ENCODE data around the gene TADA1. TPM values are rescaled to one million over a fixed set of nuclear protein-coding genes. Genes with fewer than 3 reads are reported as not detected.

TADA1 gene
- total and polyA plus RNA-seq, 2 experiments from 2014 or later = 21.8 to 22.0 TPM

- Histone ChIP-seq H3K4me2 (no peak overlapping the region), H3F3A (replicated peaks; ENCODE audit: low read depth) (0 out of 2 replicates have a peak, but pooled peaks cover 9% of the 10 kb centered on the region), H4K20me1 (replicated peaks; ENCODE audit: insufficient read depth) (no peaks in the 10 kb centered on the region), H3K36me3 (ENCODE audit: insufficient read depth) (no peaks in the 10 kb centered on the region; the same call in 1 of the 2 replicates), H3K9me2 (ENCODE audit: insufficient read depth) (peaks cover 5% of the 10 kb centered on the region; the same call in 1 of the 2 replicates), H3K79me2 (replicated peaks; ENCODE audit: insufficient read depth) (no peaks in the 10 kb centered on the region), H3K4me3 (no peak overlapping the region), H3K27ac (ENCODE audit: low read depth) (no peak overlapping the region), H3K27me3 (ENCODE audit: insufficient read depth) (peaks cover 51% of the 10 kb centered on the region), H3K4me1 (ENCODE audit: insufficient read depth) (peaks cover 8% of the 10 kb centered on the region), H2AFZ (no peak overlapping the region)
- Mint-ChIP-seq H3K9me3 (no peaks in the 10 kb centered on the region; the same call in 1 of the 3 replicates), H3K36me3 (ENCODE audit: low read depth) (no peaks in the 10 kb centered on the region), H3K27ac (no peak overlapping the region), H3K27me3 (ENCODE audit: insufficient read depth, low read depth, poor library complexity) (peaks cover 45% of the 10 kb centered on the region), H3K4me1 (peaks cover 19% of the 10 kb centered on the region), H3K4me3 (no peak overlapping the region)
- ATAC-seq = no peak
- TF ChIP-seq NANOG (IDR thresholded peaks at IDR 0.05; ENCODE audit: borderline replicate concordance) = no peak
- TF ChIP-seq CREB1 (CRISPR knock-in tag; IDR thresholded peaks at IDR 0.05; ENCODE audit: low read depth) = no peak
- no peak for DNase-seq (ENCODE audit: low spot score)
These were observed 42.3 kb upstream of the TADA1 start for GRCh38 chr1:166918088-166918955.

- Histone ChIP-seq H2AFZ (no peak overlapping the region), H3K27ac (ENCODE audit: low read depth) (no peak overlapping the region), H3K4me1 (ENCODE audit: insufficient read depth) (peaks cover 8% of the 10 kb centered on the region), H3K4me2 (no peak overlapping the region), H3F3A (replicated peaks; ENCODE audit: low read depth) (0 out of 2 replicates have a peak, but pooled peaks cover 5% of the 10 kb centered on the region), H3K4me3 (no peak overlapping the region), H3K79me2 (replicated peaks; ENCODE audit: insufficient read depth) (no peaks in the 10 kb centered on the region), H4K20me1 (replicated peaks; ENCODE audit: insufficient read depth) (no peaks in the 10 kb centered on the region), H3K27me3 (ENCODE audit: insufficient read depth) (peaks cover 27% of the 10 kb centered on the region), H3K9me2 (ENCODE audit: insufficient read depth) (peaks cover 5% of the 10 kb centered on the region; the same call in 1 of the 2 replicates), H3K36me3 (ENCODE audit: insufficient read depth) (peaks cover 3% of the 10 kb centered on the region; the same call in 1 of the 2 replicates)
- no peak overlapping the region for H3K4me3 Mint-ChIP-seq
- ATAC-seq = no peak
- no peak for DNase-seq (ENCODE audit: low spot score)
- H3K4me1 Mint-ChIP-seq = peaks cover 19% of the 10 kb centered on the region
- peaks cover 16% of the 10 kb centered on the region; the same call in 2 of the 3 replicates for H3K36me3 Mint-ChIP-seq (ENCODE audit: low read depth)
- TF ChIP-seq ETS1 (IDR thresholded peaks at IDR 0.05) (no peak), JUNB (IDR thresholded peaks at IDR 0.05; ENCODE audit: unreplicated experiment) (no peak), EZH2phosphoT487 (IDR thresholded peaks at IDR 0.05; ENCODE audit: unreplicated experiment) (no peak), ZNF462 (CRISPR knock-in tag; IDR thresholded peaks at IDR 0.05) (no peak), STAT1 (IDR thresholded peaks at IDR 0.05; ENCODE audit: unreplicated experiment) (no peak), CREB1 (CRISPR knock-in tag; IDR thresholded peaks at IDR 0.05; ENCODE audit: low read depth) (no peak), ZNF114 (CRISPR knock-in tag; IDR thresholded peaks at IDR 0.05) (no peak), ZNF331 (CRISPR knock-in tag; IDR thresholded peaks at IDR 0.05; ENCODE audit: low read depth) (no peak)
- H3K27me3 Mint-ChIP-seq (ENCODE audit: insufficient read depth, low read depth, poor library complexity) = peaks cover 24% of the 10 kb centered on the region
- H3K27ac Mint-ChIP-seq = no peak overlapping the region
- peaks cover 16% of the 10 kb centered on the region for H3K9me3 Mint-ChIP-seq
These were observed 39.9 kb upstream of the TADA1 start for GRCh38 chr1:166915941-166916340.
